ENCODE data around the gene BIN1. TPM values are rescaled to one million over a fixed set of nuclear protein-coding genes. Genes with fewer than 3 reads are reported as not detected.

BIN1 gene
- polyA plus RNA-seq, 1 experiment, result 37.6 TPM

DNA sequence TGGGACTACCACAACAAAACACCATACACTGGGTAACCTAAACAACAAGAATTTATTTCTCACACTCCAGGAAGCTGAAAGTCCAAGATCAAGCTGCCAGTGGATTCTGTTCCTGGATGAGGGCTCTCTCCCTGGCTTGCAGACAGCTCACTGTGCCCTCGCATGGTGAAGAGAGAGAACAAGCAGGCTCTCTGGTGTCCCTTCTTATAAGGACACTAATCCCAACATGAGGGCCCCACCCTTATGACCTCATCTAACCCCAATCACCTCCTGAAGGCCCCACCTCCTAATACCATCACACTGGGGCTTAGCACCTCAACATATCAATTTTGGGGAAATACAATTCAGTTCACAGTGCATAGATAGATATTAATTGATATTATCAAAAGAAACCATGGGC is 83.5 kb downstream of the BIN1 start:
- no peaks in the 10 kb centered on the region for H3K36me3 ChIP-seq (ENCODE audit: control insufficient read depth, insufficient read depth, low read length)
- ChIA-PET POLR2A (no interaction called here), CTCF (no interaction called here)
- H3K4me3 ChIP-seq (ENCODE audit: low read depth, low read length), result no peak overlapping the region
- no peak for TF ChIP-seq CTCF (IDR thresholded peaks at IDR 0.05; ENCODE audit: insufficient read depth, low read depth, low read length)
- H3K27me3 ChIP-seq (ENCODE audit: control insufficient read depth, insufficient read depth, low read length), result no peaks in the 10 kb centered on the region
- no peak for DNase-seq (ENCODE audit: low read depth)

- ChIA-PET CTCF (no interaction called here), POLR2A (no interaction called here)
- Histone ChIP-seq H3K36me3 (ENCODE audit: control insufficient read depth, insufficient read depth, low read length) (no peaks in the 10 kb centered on the region), H3K27me3 (ENCODE audit: control insufficient read depth, insufficient read depth, low read length) (no peaks in the 10 kb centered on the region), H3K4me3 (ENCODE audit: low read depth, low read length) (no peak overlapping the region)
- no peak for DNase-seq (ENCODE audit: low read depth)
- no peak for TF ChIP-seq CTCF (IDR thresholded peaks at IDR 0.05; ENCODE audit: insufficient read depth, low read depth, low read length)
These were observed 84.1 kb downstream of the BIN1 start for GRCh38 chr2:127022817-127023216.

GRCh38 chr2:127020536-127020935 is 86.4 kb downstream of the BIN1 start:
- Histone ChIP-seq H3K4me3 (ENCODE audit: low read depth, low read length) (no peak overlapping the region), H3K36me3 (ENCODE audit: control insufficient read depth, insufficient read depth, low read length) (no peaks in the 10 kb centered on the region), H3K27me3 (ENCODE audit: control insufficient read depth, insufficient read depth, low read length) (no peaks in the 10 kb centered on the region)
- no peak for TF ChIP-seq CTCF (IDR thresholded peaks at IDR 0.05; ENCODE audit: insufficient read depth, low read depth, low read length)
- POLR2A ChIA-PET, result no interaction called here
- CTCF ChIA-PET, result no interaction called here
- DNase-seq (ENCODE audit: low read depth), result no peak

- DNase-seq (ENCODE audit: low read depth), result no peak
- H3K27me3 ChIP-seq (ENCODE audit: control insufficient read depth, insufficient read depth, low read length), result no peaks in the 10 kb centered on the region
- H3K36me3 ChIP-seq (ENCODE audit: control insufficient read depth, insufficient read depth, low read length), result no peaks in the 10 kb centered on the region
- POLR2A ChIA-PET, result no interaction called here
- TF ChIP-seq CTCF (IDR thresholded peaks at IDR 0.05; ENCODE audit: insufficient read depth, low read depth, low read length), result no peak
- CTCF ChIA-PET, result interaction anchor here (1.4 kb wide), 1 partner anchor 46 kb away, joined by 4 read pairs; no protein-coding TSS in a partner anchor
- no peak overlapping the region for H3K4me3 ChIP-seq (ENCODE audit: low read depth, low read length)
These were observed 89.4 kb downstream of the BIN1 start for GRCh38 chr2:127017548-127017947.

DNA sequence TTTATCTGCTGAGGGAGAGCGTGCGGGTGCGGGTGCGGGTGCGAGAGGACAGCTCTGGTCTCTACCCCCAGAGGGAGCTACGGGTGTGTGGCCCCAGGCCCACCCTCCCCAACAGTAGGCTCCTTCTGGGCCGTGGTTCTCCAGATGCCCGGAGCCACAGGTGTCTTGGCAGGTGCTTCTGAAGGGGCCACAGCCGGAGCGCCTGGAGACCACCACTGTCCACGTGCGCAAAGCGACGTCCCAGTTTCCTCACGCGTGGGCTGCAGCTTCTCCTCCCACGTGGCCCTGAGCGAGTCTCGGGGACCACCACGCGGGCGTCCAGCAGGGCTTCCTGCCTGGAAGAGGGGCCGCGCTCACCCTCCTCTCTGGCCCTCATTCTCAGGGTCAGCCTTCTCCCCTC is 90.6 kb downstream of the BIN1 start:
- CTCF ChIA-PET, result interaction anchor here (1.7 kb wide), 1 partner anchor 8 kb away, joined by 5 read pairs; no protein-coding TSS in a partner anchor
- Histone ChIP-seq H3K36me3 (ENCODE audit: control insufficient read depth, insufficient read depth, low read length) (no peaks in the 10 kb centered on the region), H3K27me3 (ENCODE audit: control insufficient read depth, insufficient read depth, low read length) (no peaks in the 10 kb centered on the region), H3K4me3 (ENCODE audit: low read depth, low read length) (no peak overlapping the region)
- no peak for TF ChIP-seq CTCF (IDR thresholded peaks at IDR 0.05; ENCODE audit: insufficient read depth, low read depth, low read length)
- POLR2A ChIA-PET, result no interaction called here
- no peak for DNase-seq (ENCODE audit: low read depth)
